ENCODE results near the gene VGLL4.

Gene VGLL4

GRCh38 chr3:11548721-11549131 is 95.0 kb downstream of the VGLL4 start:
- peaks cover 1% of the 10 kb centered on the region for H3K9me3 ChIP-seq (ENCODE audit: insufficient read depth, low read depth, low read length)
- H3K79me1 ChIP-seq (ENCODE audit: low read length): no peaks in the 10 kb centered on the region
- H3K23ac ChIP-seq (ENCODE audit: low read length): no peak overlapping the region
- no peak overlapping the region for H4K8ac ChIP-seq (ENCODE audit: low read depth, low read length)
- no peak overlapping the region for H3K9ac ChIP-seq (ENCODE audit: low read length)
- H4K12ac ChIP-seq (ENCODE audit: low read depth, low read length): no peak overlapping the region
- H3K36me3 ChIP-seq (ENCODE audit: control insufficient read depth in 1 of 2, insufficient read depth in 2 of 2, low read length in 2 of 2): peaks cover 13 to 18% of the 10 kb centered on the region in 2 experiments
- H3K4me3 ChIP-seq (ENCODE audit: low read depth, low read length): no peak overlapping the region
- H2AFZ ChIP-seq (ENCODE audit: insufficient read depth, low read length, poor library complexity): no peak overlapping the region
- H3K4me1 ChIP-seq (ENCODE audit: control insufficient read depth in 1 of 2, insufficient read depth in 2 of 2, low read length in 2 of 2): peaks cover 6 to 8% of the 10 kb centered on the region in 2 experiments
- H3K4me2 ChIP-seq (ENCODE audit: low read length): no peak overlapping the region
- H4K91ac ChIP-seq (ENCODE audit: low read depth, low read length): no peak overlapping the region
- H3K27me3 ChIP-seq (ENCODE audit: insufficient read depth, low read length): no peaks in the 10 kb centered on the region
- H3K4ac ChIP-seq (ENCODE audit: low read depth, low read length): no peak overlapping the region
- no peak overlapping the region for H3K14ac ChIP-seq (ENCODE audit: low read length)
- DNase-seq: peak in 1 of 2 donors; percentile 36
- H3K27ac ChIP-seq (ENCODE audit: low read depth, low read length): no peak overlapping the region
- no peak overlapping the region for H3K18ac ChIP-seq (ENCODE audit: low read length)
- H2BK12ac ChIP-seq (ENCODE audit: low read length): no peak overlapping the region
- H2AK5ac ChIP-seq (ENCODE audit: low read length): no peak overlapping the region
- WGBS (ENCODE audit: extremely low coverage, insufficient coverage, insufficient read length): no CpG with 5 or more reads among the region's 7 CpGs
- H2BK5ac ChIP-seq (ENCODE audit: low read depth, low read length, poor library complexity): no peak overlapping the region
- no peaks in the 10 kb centered on the region for H3K79me2 ChIP-seq (ENCODE audit: control insufficient read depth, insufficient read depth, low read length, poor library complexity)
- H2BK120ac ChIP-seq (ENCODE audit: insufficient read depth, low read length, poor library complexity): no peak overlapping the region

- H3K27me3 ChIP-seq (ENCODE audit: insufficient read depth, low read length): no peaks in the 10 kb centered on the region
- no peak for DNase-seq
- H3K9ac ChIP-seq (ENCODE audit: low read length): no peak overlapping the region
- H3K4me1 ChIP-seq (ENCODE audit: control insufficient read depth in 1 of 2, insufficient read depth in 2 of 2, low read length in 2 of 2): peaks cover 6 to 8% of the 10 kb centered on the region in 2 experiments
- H4K12ac ChIP-seq (ENCODE audit: low read depth, low read length): no peak overlapping the region
- no peak overlapping the region for H4K8ac ChIP-seq (ENCODE audit: low read depth, low read length)
- no peak overlapping the region for H3K4me3 ChIP-seq (ENCODE audit: low read depth, low read length)
- H3K23ac ChIP-seq (ENCODE audit: low read length): no peak overlapping the region
- no peak overlapping the region for H3K4ac ChIP-seq (ENCODE audit: low read depth, low read length)
- H3K14ac ChIP-seq (ENCODE audit: low read length): no peak overlapping the region
- no peak overlapping the region for H2BK12ac ChIP-seq (ENCODE audit: low read length)
- H3K9me3 ChIP-seq (ENCODE audit: insufficient read depth, low read depth, low read length): peaks cover 5% of the 10 kb centered on the region
- H3K4me2 ChIP-seq (ENCODE audit: low read length): no peak overlapping the region
- H2AFZ ChIP-seq (ENCODE audit: insufficient read depth, low read length, poor library complexity): no peak overlapping the region
- no peak overlapping the region for H4K91ac ChIP-seq (ENCODE audit: low read depth, low read length)
- H3K79me1 ChIP-seq (ENCODE audit: low read length): no peaks in the 10 kb centered on the region
- WGBS (ENCODE audit: extremely low coverage, insufficient coverage, insufficient read length): no CpG with 5 or more reads among the region's 2 CpGs
- H2AK5ac ChIP-seq (ENCODE audit: low read length): no peak overlapping the region
- no peaks in the 10 kb centered on the region for H3K79me2 ChIP-seq (ENCODE audit: control insufficient read depth, insufficient read depth, low read length, poor library complexity)
- no peak overlapping the region for H2BK5ac ChIP-seq (ENCODE audit: low read depth, low read length, poor library complexity)
- H3K27ac ChIP-seq (ENCODE audit: low read depth, low read length): no peak overlapping the region
- no peak overlapping the region for H2BK120ac ChIP-seq (ENCODE audit: insufficient read depth, low read length, poor library complexity)
- H3K18ac ChIP-seq (ENCODE audit: low read length): no peak overlapping the region
- H3K36me3 ChIP-seq (ENCODE audit: control insufficient read depth in 1 of 2, insufficient read depth in 2 of 2, low read length in 2 of 2): peaks cover 3 to 6% of the 10 kb centered on the region in 2 experiments
Measured at GRCh38 chr3:11547498-11547897, 96.2 kb downstream of the VGLL4 start.

- Histone ChIP-seq H2AFZ (ENCODE audit: insufficient read depth, low read length, poor library complexity) (no peak overlapping the region), H3K14ac (ENCODE audit: low read length) (no peak overlapping the region), H3K27ac (ENCODE audit: low read depth, low read length) (no peak overlapping the region), H4K12ac (ENCODE audit: low read depth, low read length) (no peak overlapping the region), H2BK5ac (ENCODE audit: low read depth, low read length, poor library complexity) (no peak overlapping the region), H3K4me3 (ENCODE audit: low read depth, low read length) (no peak overlapping the region), H3K9me3 (ENCODE audit: insufficient read depth, low read depth, low read length) (peaks cover 5% of the 10 kb centered on the region), H3K79me1 (ENCODE audit: low read length) (no peaks in the 10 kb centered on the region), H2BK120ac (ENCODE audit: insufficient read depth, low read length, poor library complexity) (no peak overlapping the region), H2AK5ac (ENCODE audit: low read length) (no peak overlapping the region), H3K4ac (ENCODE audit: low read depth, low read length) (no peak overlapping the region), H4K8ac (ENCODE audit: low read depth, low read length) (no peak overlapping the region), H4K91ac (ENCODE audit: low read depth, low read length) (no peak overlapping the region), H3K27me3 (ENCODE audit: insufficient read depth, low read length) (no peaks in the 10 kb centered on the region), H3K9ac (ENCODE audit: low read length) (no peak overlapping the region), H3K79me2 (ENCODE audit: control insufficient read depth, insufficient read depth, low read length, poor library complexity) (no peaks in the 10 kb centered on the region), H3K18ac (ENCODE audit: low read length) (no peak overlapping the region), H3K4me1 (ENCODE audit: control insufficient read depth in 1 of 2, insufficient read depth in 2 of 2, low read length in 2 of 2) (peaks cover 6 to 8% of the 10 kb centered on the region in 2 experiments), H3K36me3 (ENCODE audit: control insufficient read depth in 1 of 2, insufficient read depth in 2 of 2, low read length in 2 of 2) (peaks cover 0 to 2% of the 10 kb centered on the region in 2 experiments), H3K23ac (ENCODE audit: low read length) (no peak overlapping the region), H2BK12ac (ENCODE audit: low read length) (no peak overlapping the region), H3K4me2 (ENCODE audit: low read length) (no peak overlapping the region)
- no peak for DNase-seq
- no CpG with 5 or more reads among the region's 9 CpGs for WGBS (ENCODE audit: extremely low coverage, insufficient coverage, insufficient read length)
Measured at GRCh38 chr3:11546657-11547302, 96.9 kb downstream of the VGLL4 start.

- Histone ChIP-seq H3K36me3 (ENCODE audit: control insufficient read depth in 1 of 2, insufficient read depth in 2 of 2, low read length in 2 of 2) (no peaks in the 10 kb centered on the region), H2AK5ac (ENCODE audit: low read length) (no peak overlapping the region), H3K9me3 (ENCODE audit: insufficient read depth, low read depth, low read length) (peaks cover 5% of the 10 kb centered on the region), H2BK5ac (ENCODE audit: low read depth, low read length, poor library complexity) (no peak overlapping the region), H3K27me3 (ENCODE audit: insufficient read depth, low read length) (no peaks in the 10 kb centered on the region), H3K27ac (ENCODE audit: low read depth, low read length) (no peak overlapping the region), H3K4me2 (ENCODE audit: low read length) (no peak overlapping the region), H2BK120ac (ENCODE audit: insufficient read depth, low read length, poor library complexity) (no peak overlapping the region), H3K4me1 (ENCODE audit: control insufficient read depth in 1 of 2, insufficient read depth in 2 of 2, low read length in 2 of 2) (peaks cover 6 to 8% of the 10 kb centered on the region in 2 experiments), H3K9ac (ENCODE audit: low read length) (no peak overlapping the region), H4K91ac (ENCODE audit: low read depth, low read length) (no peak overlapping the region), H2AFZ (ENCODE audit: insufficient read depth, low read length, poor library complexity) (no peak overlapping the region), H4K8ac (ENCODE audit: low read depth, low read length) (no peak overlapping the region), H3K4ac (ENCODE audit: low read depth, low read length) (no peak overlapping the region), H3K79me2 (ENCODE audit: control insufficient read depth, insufficient read depth, low read length, poor library complexity) (no peaks in the 10 kb centered on the region), H4K12ac (ENCODE audit: low read depth, low read length) (no peak overlapping the region), H3K23ac (ENCODE audit: low read length) (no peak overlapping the region), H3K18ac (ENCODE audit: low read length) (no peak overlapping the region), H3K14ac (ENCODE audit: low read length) (no peak overlapping the region), H3K4me3 (ENCODE audit: low read depth, low read length) (no peak overlapping the region), H2BK12ac (ENCODE audit: low read length) (no peak overlapping the region), H3K79me1 (ENCODE audit: low read length) (no peaks in the 10 kb centered on the region)
- DNase-seq: no peak
- WGBS (ENCODE audit: extremely low coverage, insufficient coverage, insufficient read length): no CpG with 5 or more reads among the region's 16 CpGs
Measured at GRCh38 chr3:11545186-11545851, 98.4 kb downstream of the VGLL4 start.
